NCI-H146 (cell line): ENCODE measurements around the gene TCERG1L.

Source experiments
- DNase-seq: peaks from one replicate; lab custom pipeline; 2025; lab: John Stamatoyannopoulos, UW

The TCERG1L gene

DNA sequence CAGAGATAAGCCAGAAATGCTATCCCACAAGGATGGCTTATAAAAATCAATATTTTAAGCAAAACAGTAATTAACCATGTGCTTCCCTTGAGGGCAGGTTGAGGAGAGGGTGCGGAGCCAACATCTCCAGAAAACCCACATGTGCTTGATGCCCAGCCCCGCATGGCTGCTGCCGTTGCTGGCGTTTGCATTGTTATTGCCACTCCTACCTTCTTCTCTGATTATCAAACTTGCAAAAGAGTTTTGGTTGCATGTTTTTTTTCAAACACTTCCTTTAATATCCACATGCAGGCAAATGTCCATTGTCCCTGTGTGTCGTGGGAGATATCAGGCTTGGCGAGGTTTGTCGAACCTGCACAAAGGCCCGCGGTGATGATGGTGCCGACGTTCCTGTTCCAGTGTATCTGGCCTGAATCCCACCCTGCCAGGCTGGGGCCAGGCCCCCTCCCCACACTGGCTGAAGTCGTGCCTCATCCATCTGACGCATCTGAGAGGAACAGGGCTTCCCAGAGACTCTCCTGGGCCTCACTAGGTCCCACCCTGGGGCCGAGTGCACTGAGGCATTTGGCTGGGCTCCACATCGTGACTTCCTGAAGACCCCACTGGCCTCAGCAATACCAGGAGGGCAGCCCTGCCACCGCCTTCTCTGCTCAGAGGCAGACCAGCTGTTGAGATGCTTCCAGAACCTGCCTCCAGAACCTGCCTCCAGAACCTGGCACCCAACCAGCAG is 40.9 kb downstream of the TCERG1L start:
- DNase-seq = no peak

DNA sequence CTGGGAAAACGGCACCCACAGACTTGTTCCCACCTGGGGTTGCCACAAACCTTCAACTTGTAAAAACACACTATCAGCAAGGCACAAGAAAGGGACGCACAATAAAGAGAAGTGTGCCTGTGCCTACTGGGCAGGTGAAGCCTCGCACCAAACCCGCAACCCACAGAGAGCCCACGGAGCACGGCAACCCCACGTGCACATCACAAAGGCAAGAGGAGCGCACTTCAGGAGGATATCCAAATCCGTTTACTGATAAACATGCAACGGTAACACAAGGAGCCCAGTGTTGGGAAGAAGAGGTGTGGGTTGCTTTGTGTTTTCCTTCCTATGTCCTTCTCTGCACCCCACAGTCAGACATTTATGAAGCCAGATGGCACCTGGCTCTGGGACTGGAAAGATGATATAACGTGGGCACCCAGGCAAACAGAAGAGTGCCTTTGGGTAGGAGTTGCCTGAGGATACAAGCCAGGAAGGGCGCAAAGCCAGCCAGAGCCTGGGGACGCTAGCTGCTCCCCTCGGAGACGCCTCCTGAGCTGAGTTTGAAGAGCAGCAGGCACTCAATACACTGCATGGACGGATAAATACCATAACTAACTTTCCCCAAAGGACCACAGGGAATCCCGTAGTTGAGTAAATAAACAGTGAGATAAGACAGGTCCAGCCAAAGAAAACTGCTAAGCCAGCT is 41.6 kb downstream of the TCERG1L start:
- peak; percentile 94 for DNase-seq

DNA sequence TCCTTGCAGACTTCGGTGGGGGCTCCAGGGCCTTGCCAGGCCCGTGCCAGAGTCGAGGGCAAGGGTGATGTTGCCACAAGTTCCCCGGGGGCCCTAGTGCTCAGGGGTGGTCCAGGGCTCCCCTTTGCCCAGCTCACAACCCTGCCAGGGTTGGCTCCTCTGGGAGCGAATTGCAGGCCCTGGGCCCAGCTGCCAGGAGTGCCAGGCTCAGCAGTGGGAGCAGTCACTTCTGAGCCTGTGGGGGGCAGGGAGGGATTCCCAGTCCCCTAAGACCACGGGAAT is 43.8 kb downstream of the TCERG1L start:
- DNase-seq = no peak

DNA sequence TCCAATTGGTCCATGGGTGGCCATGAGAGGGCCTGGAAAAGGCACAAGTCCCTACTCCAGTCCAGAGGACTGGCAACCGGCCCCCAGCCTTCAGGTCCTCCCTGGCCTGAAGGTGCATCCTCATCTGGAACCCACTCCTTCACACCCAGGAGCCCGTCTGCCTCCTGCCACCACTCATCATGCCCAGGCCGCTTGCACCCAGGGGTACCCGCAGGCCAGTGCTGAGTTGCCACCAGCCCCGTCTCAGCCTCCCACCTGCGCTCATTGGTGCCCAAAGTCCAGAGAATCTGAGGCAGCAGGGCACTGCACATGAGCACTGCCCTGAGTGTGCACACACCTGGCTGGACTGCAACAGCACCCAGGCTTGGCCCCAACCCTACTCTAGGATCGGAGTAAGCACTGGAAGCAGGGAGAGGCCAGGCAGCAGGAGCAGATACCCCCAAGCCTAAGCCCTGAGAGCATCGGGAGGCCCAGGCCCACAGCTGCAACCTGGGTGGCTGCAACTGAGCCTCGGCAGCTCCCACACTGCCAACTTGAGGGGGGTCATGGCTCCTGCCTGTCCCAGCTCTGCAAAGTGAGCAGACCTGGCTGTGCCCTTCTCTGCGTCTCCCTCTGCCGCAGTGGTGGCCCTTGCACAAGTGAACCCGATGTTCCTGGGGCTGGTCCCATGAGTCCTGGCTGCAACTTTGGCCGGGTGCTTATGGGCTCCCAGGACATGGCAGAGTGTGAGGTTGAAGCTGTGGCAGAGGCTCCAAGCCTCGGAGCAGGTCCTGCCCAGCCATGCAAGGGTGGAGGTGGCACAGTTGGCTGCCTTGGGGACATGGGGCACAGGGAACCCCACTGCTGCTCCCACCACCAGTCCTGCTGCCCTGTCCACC is 44.3 kb downstream of the TCERG1L start:
- no peak for DNase-seq

DNA sequence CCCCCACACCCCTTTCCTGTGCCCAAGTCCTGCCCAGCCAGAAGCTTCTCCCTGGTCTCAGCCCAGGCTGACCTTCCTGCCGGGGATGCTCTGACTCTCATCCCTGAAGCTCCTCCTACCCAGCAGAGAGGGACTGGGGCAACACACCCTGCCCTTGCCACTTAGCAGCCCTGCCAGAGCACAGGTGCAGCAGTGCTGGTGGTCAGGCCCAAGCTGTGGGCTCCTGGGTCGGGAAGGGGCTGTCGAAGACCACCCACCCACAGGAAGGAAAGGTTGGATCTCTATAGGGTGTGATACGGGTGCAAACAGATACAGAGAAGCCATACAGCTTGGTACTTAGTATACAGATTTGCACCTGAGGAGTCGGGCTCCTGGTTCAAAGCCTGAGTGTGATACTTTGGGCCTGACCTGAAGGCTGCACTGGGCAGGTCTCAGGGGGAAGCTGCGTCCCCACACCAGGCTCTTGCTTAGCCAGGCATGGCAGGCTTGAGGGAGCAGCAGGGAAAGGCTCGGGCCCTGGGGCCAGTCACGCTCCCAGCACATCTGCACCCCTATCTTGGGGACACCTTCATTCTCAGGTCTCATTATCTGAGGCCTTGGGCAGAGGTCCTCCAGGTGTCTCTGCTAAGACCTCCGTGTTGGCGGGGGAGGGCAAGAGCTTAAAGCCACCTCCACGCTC is 47.3 kb downstream of the TCERG1L start:
- no peak for DNase-seq

DNA sequence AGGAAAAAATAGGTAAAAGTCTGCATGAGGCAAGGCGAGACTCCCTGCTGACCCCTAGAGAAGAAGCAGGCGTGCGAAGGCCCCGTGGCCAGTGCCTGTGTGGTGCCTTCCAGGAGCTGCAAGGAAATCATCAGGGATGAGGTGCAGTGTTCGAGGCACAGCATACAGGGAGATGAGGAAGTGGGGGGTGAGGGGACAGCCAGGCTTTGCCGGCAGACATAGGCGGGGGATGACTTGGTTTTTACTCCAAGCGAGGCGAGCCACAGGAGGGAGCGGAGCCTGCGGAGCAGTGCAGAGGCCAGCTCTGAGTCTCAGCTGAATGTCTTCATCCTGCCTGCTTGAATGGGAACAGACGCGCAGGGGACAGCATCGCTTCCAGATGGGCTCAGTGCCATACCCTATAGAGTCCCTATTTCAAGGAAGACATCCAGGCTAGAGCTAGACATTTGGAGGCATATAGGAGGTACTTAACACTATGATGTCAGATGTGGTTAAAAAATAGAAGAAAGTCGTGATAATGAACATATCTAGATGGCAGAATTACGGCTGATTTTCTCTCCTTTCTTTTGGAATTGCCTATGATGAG is 49.5 kb downstream of the TCERG1L start:
- no peak for DNase-seq

DNA sequence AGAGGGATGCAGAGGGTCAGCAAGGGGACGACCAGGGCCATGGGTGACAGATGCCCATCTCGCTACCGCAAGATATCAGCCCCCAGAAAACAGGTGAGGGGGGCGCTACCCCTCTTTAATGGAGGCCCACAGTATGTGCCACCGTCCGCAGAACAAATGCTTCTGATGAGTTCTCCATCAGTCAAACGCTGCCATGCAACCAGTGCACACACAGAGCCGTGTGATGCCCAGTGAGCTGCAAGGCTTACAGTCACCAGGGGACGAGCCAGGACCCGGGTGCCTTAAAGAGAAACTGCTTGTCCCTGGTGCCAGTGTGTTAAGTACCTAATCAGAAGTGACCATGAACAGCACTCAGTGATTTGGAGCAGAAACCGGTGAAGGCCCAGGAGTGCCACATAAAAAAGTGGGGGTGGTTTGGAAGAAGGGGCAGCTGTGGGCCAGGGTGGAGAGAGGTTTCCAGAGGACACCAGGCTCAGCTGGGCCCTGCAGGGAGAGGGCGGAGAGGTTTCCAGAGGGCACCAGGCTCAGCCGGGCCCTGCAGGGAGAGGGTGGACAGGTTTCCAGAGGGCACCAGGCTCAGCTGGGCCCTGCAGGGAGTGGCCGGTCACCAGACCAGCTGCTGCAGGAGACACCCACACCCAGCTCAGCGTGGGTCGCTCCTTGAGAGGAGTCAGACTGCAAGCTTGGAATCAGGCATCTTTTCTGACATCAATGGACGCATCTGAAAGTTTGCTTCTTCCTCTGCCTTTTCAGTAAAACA is 50.9 kb downstream of the TCERG1L start:
- no peak for DNase-seq

GRCh38 chr10:131260031-131260430 is 51.5 kb downstream of the TCERG1L start:
- DNase-seq = no peak

- no peak for DNase-seq
Measured at GRCh38 chr10:131259535-131259934, 52.0 kb downstream of the TCERG1L start.

GRCh38 chr10:131258256-131258655 is 53.3 kb downstream of the TCERG1L start:
- no peak for DNase-seq

GRCh38 chr10:131257027-131257426 is 54.5 kb downstream of the TCERG1L start:
- no peak for DNase-seq

GRCh38 chr10:131254859-131255252 is 56.7 kb downstream of the TCERG1L start:
- DNase-seq = no peak

- no peak for DNase-seq
Measured at GRCh38 chr10:131253931-131254858, 57.3 kb downstream of the TCERG1L start.

DNA sequence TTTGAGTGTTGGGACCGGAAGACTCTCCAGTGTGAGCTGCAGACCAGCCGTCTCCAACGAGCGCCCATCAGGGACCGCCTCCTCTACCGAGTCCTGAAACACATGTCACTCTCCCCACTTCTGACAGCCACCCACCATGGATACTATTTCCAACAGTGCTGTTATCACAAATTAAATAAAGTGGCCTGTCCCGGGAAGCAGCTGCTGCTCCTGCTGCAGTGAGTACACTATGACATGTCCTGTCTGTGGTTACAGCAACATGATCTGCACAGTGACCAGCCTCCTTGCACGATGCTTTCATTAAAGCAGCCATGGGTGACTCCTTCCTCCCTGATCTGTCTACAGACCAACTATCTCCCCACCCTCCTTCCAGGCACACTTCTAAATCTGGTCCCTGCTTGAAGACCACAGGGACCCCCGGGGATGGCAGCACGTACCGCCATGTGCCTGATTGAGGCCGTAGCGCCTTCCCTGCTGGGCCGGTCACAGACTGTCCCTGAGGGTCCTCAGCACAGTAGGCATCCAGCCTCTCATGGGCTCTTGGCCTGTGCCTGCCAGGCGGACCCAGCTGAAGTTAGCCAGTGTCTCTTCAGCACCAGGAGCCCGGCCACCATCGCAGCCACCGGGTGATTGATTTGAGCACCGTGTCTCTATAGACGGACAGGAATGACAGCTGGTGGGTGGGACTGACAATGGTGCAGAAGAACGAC is 58.8 kb downstream of the TCERG1L start:
- DNase-seq = peak; percentile 56

- no peak for DNase-seq
Measured at GRCh38 chr10:131251146-131251541, 60.4 kb downstream of the TCERG1L start.

DNA sequence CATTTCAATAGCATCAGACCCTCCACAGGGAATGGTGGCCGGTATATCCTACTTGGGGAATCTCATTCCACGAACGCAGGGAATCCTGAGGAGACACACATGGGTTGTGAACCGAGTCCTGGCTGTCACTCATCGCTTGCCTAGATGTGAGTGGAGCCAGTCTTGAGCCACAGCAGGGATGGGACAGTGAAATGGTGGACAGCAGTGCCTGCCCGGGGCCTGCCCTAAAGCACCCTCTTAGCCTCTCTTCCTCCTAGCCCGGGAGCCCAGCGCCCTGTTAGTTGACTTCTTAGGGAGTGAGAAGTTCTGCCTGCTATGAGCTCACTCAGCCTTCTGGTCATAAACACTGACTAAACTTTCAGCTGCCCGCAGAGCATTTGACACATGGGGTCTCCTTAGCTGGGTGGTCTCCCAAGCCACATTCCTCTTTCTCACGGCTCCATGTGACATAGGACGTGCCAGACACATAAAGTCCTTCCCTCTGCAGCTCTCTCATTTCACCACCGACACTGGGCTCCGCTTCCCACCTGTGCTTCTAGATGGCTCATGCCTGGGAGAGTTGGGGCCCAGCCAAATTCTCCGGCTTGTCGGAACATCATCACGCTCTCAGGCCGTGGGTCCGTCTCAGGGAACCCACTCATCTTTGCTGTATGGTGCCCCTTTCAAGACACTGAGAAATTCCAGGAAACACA is 60.9 kb downstream of the TCERG1L start:
- DNase-seq = no peak

- no peak for DNase-seq
Measured at GRCh38 chr10:131249955-131250344, 61.6 kb downstream of the TCERG1L start.

GRCh38 chr10:131249238-131249954 is 62.1 kb downstream of the TCERG1L start:
- peak; percentile 90 for DNase-seq
